ENCODE results near the gene LMBR1. TPM values are rescaled to one million over a fixed set of nuclear protein-coding genes. Genes with fewer than 3 reads are reported as not detected.

LMBR1 gene
- total RNA-seq, 1 donor from 2014 or later = 89.1 TPM

GRCh38 chr7:156781972-156782371 lies 111.0 kb downstream of the LMBR1 start:
- Mint-ChIP-seq H3K4me3 (ENCODE audit: low read depth) (no peak overlapping the region), H3K9me3 (ENCODE audit: low read depth) (no peaks in the 10 kb centered on the region), H3K27me3 (no peaks in the 10 kb centered on the region), H3K4me1 (ENCODE audit: low read depth) (no peaks in the 10 kb centered on the region), H3K27ac (no peak overlapping the region), H3K36me3 (ENCODE audit: insufficient read depth) (peaks cover 10% of the 10 kb centered on the region)
- DNase-seq (ENCODE audit: low spot score, unreplicated experiment) = no peak
- no peak for TF ChIP-seq CTCF (IDR thresholded peaks at IDR 0.05; ENCODE audit: unreplicated experiment)

- no peaks in the 10 kb centered on the region for H3K27me3 Mint-ChIP-seq
- no peak for TF ChIP-seq CTCF (IDR thresholded peaks at IDR 0.05; ENCODE audit: unreplicated experiment)
- no peak overlapping the region for H3K27ac Mint-ChIP-seq
Measured at GRCh38 chr7:156780724-156781455, 112.1 kb downstream of the LMBR1 start.

GRCh38 chr7:156778668-156779067 lies 114.3 kb downstream of the LMBR1 start:
- no peak for TF ChIP-seq CTCF (IDR thresholded peaks at IDR 0.05; ENCODE audit: unreplicated experiment)
- Mint-ChIP-seq H3K9me3 (ENCODE audit: low read depth) (peaks cover 2% of the 10 kb centered on the region), H3K4me1 (ENCODE audit: low read depth) (no peaks in the 10 kb centered on the region), H3K27ac (no peak overlapping the region), H3K36me3 (ENCODE audit: insufficient read depth) (peaks cover 21% of the 10 kb centered on the region), H3K4me3 (ENCODE audit: low read depth) (no peak overlapping the region), H3K27me3 (no peaks in the 10 kb centered on the region)
- DNase-seq (ENCODE audit: low spot score, unreplicated experiment) = no peak

More at GRCh38 chr7:156780724-156781455, 112.1 kb downstream of the LMBR1 start:
- Mint-ChIP-seq H3K4me1 (ENCODE audit: low read depth) (no peaks in the 10 kb centered on the region), H3K4me3 (ENCODE audit: low read depth) (no peak overlapping the region), H3K9me3 (ENCODE audit: low read depth) (no peaks in the 10 kb centered on the region), H3K36me3 (ENCODE audit: insufficient read depth) (peaks cover 13% of the 10 kb centered on the region)
- DNase-seq (ENCODE audit: low spot score, unreplicated experiment) = no peak

GRCh38 chr7:156778201-156778600 lies 114.8 kb downstream of the LMBR1 start:
- Mint-ChIP-seq H3K36me3 (ENCODE audit: insufficient read depth) (peaks cover 26% of the 10 kb centered on the region), H3K4me1 (ENCODE audit: low read depth) (no peaks in the 10 kb centered on the region)

More at GRCh38 chr7:156778201-156778600, 114.8 kb downstream of the LMBR1 start:
- no peak for DNase-seq (ENCODE audit: low spot score, unreplicated experiment)
- H3K27me3 Mint-ChIP-seq = no peaks in the 10 kb centered on the region
- H3K4me3 Mint-ChIP-seq (ENCODE audit: low read depth) = no peak overlapping the region
- no peak overlapping the region for H3K27ac Mint-ChIP-seq
- peaks cover 7% of the 10 kb centered on the region for H3K9me3 Mint-ChIP-seq (ENCODE audit: low read depth)
- peak; percentile 16 for TF ChIP-seq CTCF (IDR thresholded peaks at IDR 0.05; ENCODE audit: unreplicated experiment)

All from progenitor cell of endocrine pancreas (in vitro differentiated cells).